ENCODE results near the gene ANO5.

The ANO5 gene

DNA sequence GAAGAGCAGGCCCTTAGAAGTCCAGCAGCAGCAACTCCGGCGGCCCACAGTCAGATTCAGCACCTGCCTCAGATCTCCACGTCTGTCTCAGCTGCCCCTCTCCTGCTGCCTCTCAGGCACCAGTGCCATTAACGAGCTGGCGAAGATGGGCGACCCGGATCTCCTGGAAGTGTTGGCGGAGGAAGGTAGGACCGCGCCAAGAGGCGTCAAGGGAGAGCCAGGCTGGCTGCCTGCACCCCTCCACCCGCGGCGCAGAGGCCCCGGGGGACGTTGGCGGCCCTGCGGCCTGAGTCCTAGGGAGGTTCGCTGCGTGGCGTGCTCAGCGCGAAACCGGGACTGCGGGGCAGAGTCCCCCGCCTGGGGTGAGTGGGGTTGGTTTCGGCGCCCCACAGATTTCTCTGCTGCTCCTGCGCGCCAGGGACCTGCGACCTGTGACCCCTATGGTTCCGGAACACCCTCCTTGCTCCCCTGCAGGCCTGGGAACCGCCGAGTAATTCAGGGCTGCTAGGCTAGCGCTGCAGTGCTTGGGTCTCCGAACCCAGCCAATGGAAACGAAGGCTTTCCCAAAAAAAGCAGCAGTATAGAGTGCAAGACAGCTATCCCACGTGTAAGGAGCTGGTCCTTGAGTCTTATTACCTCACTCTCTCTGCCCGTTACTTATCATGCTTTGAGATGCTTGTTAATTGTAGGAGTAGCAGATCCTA lies 615 bp downstream of the ANO5 start:
- Histone ChIP-seq H2BK120ac (ENCODE audit: low read depth, low read length) (no peak overlapping the region), H3K27me3 (ENCODE audit: control insufficient read depth in 1 of 2, insufficient read depth in 1 of 2, low read length in 2 of 2) (peaks cover 24 to 35% of the 10 kb centered on the region in 2 experiments), H3K9ac (ENCODE audit: low read length) (no peak overlapping the region), H3K23ac (ENCODE audit: low read length in 2 of 2) (peak overlapping the region in 1 of 2 experiments; percentile 46), H2BK5ac (ENCODE audit: low read depth, low read length, poor library complexity, severe bottlenecking) (no peak overlapping the region), H3K18ac (ENCODE audit: low read depth in 1 of 2, low read length in 2 of 2) (no peak overlapping the region), H3K4me1 (ENCODE audit: control insufficient read depth, insufficient read depth, low read depth, low read length) (peaks cover 15% of the 10 kb centered on the region), H2AFZ (ENCODE audit: low read depth, low read length) (peak overlapping the region; percentile 75), H3K4me2 (ENCODE audit: low read length, poor library complexity, severe bottlenecking) (peak overlapping the region; percentile 64), H3K36me3 (ENCODE audit: control insufficient read depth in 1 of 2, insufficient read depth in 2 of 2, low read depth in 1 of 2, low read length in 2 of 2) (no peaks in the 10 kb centered on the region), H4K91ac (ENCODE audit: low read length) (no peak overlapping the region), H3K27ac (ENCODE audit: low read length, poor library complexity, severe bottlenecking) (no peak overlapping the region), H2BK15ac (ENCODE audit: low read depth, poor library complexity, severe bottlenecking) (no peak overlapping the region), H2AK5ac (ENCODE audit: low read length, severe bottlenecking) (no peak overlapping the region), H3K79me1 (replicated peaks; ENCODE audit: low read length, poor library complexity, severe bottlenecking) (no peaks in the 10 kb centered on the region), H3K14ac (ENCODE audit: low read length in 2 of 2) (peak overlapping the region in 1 of 2 experiments; percentile 62), H3K4me3 (ENCODE audit: insufficient read depth in 1 of 2, low read depth in 1 of 2, low read length in 2 of 2) (peak overlapping the region; percentile 50 to 71), H3K9me3 (ENCODE audit: control insufficient read depth, low read length) (no peaks in the 10 kb centered on the region), H2BK12ac (ENCODE audit: low read length in 2 of 2) (no peak overlapping the region), H3K4ac (ENCODE audit: low read depth in 1 of 2, low read length in 2 of 2) (no peak overlapping the region), H4K8ac (ENCODE audit: low read length) (no peak overlapping the region)
- no peak for DNase-seq
- WGBS, result 1% methylated on average over 38 of the region's 39 CpGs

DNA sequence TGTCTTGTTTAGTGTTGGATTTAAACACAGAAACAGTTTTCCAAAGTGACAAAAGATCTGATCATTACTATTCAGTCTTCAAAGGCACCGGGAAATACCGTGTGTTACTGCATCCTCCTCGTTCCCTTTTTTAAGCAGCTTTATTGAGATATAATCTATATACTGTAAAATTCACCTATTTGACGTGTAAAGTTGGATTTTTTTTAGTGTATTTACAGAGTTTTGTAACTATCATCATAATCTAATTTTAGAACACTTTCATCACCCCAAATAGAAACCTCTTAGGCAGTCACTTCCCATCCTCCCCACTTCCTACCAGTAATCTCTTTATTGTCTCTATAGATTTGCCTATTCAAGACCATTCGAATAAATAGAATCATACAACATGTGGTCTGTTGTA lies 1.4 kb downstream of the ANO5 start:
- no peak overlapping the region for H2BK120ac ChIP-seq (ENCODE audit: low read depth, low read length)
- no peak overlapping the region for H3K4me2 ChIP-seq (ENCODE audit: low read length, poor library complexity, severe bottlenecking)
- no peak overlapping the region for H3K9ac ChIP-seq (ENCODE audit: low read length)
- H3K9me3 ChIP-seq (ENCODE audit: control insufficient read depth, low read length), result no peaks in the 10 kb centered on the region
- H3K14ac ChIP-seq (ENCODE audit: low read length in 2 of 2), result no peak overlapping the region
- no peak for DNase-seq
- H4K91ac ChIP-seq (ENCODE audit: low read length), result no peak overlapping the region
- H3K18ac ChIP-seq (ENCODE audit: low read depth in 1 of 2, low read length in 2 of 2), result no peak overlapping the region
- H3K23ac ChIP-seq (ENCODE audit: low read length in 2 of 2), result no peak overlapping the region
- H3K4ac ChIP-seq (ENCODE audit: low read depth in 1 of 2, low read length in 2 of 2), result no peak overlapping the region
- WGBS, result no CpG with 5 or more reads among the region's 5 CpGs
- no peaks in the 10 kb centered on the region for H3K36me3 ChIP-seq (ENCODE audit: control insufficient read depth in 1 of 2, insufficient read depth in 2 of 2, low read depth in 1 of 2, low read length in 2 of 2)
- H3K4me3 ChIP-seq (ENCODE audit: insufficient read depth in 1 of 2, low read depth in 1 of 2, low read length in 2 of 2), result no peak overlapping the region
- H3K4me1 ChIP-seq (ENCODE audit: control insufficient read depth, insufficient read depth, low read depth, low read length), result peaks cover 15% of the 10 kb centered on the region
- no peak overlapping the region for H2BK15ac ChIP-seq (ENCODE audit: low read depth, poor library complexity, severe bottlenecking)
- H2AK5ac ChIP-seq (ENCODE audit: low read length, severe bottlenecking), result no peak overlapping the region
- H2BK12ac ChIP-seq (ENCODE audit: low read length in 2 of 2), result no peak overlapping the region
- no peak overlapping the region for H2BK5ac ChIP-seq (ENCODE audit: low read depth, low read length, poor library complexity, severe bottlenecking)
- no peaks in the 10 kb centered on the region for H3K79me1 ChIP-seq (replicated peaks; ENCODE audit: low read length, poor library complexity, severe bottlenecking)
- H4K8ac ChIP-seq (ENCODE audit: low read length), result no peak overlapping the region
- no peak overlapping the region for H2AFZ ChIP-seq (ENCODE audit: low read depth, low read length)
- no peak overlapping the region for H3K27ac ChIP-seq (ENCODE audit: low read length, poor library complexity, severe bottlenecking)
- H3K27me3 ChIP-seq (ENCODE audit: control insufficient read depth in 1 of 2, insufficient read depth in 1 of 2, low read length in 2 of 2), result peaks cover 24 to 35% of the 10 kb centered on the region in 2 experiments

DNA sequence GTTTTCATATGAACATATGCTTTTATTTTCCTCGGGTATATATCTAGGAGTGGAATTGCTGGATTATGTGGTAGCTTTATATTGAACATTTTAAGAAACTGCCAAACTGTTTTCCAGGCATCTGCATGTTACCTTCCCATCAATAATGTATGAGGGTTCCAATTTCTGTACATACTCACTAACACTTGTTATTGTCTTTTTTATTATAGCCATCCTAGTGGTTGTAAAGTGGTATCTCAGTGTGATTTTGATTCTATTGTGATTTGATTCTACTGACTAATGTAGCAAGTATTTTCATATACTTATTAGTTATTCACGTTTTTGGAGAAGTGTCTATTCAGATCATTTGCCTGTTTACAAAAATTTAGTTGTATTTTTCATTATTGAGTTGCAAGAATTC lies 2.0 kb downstream of the ANO5 start:
- Histone ChIP-seq H3K79me1 (replicated peaks; ENCODE audit: low read length, poor library complexity, severe bottlenecking) (no peaks in the 10 kb centered on the region), H3K36me3 (ENCODE audit: control insufficient read depth in 1 of 2, insufficient read depth in 2 of 2, low read depth in 1 of 2, low read length in 2 of 2) (no peaks in the 10 kb centered on the region), H3K18ac (ENCODE audit: low read depth in 1 of 2, low read length in 2 of 2) (no peak overlapping the region), H2BK15ac (ENCODE audit: low read depth, poor library complexity, severe bottlenecking) (no peak overlapping the region), H4K8ac (ENCODE audit: low read length) (no peak overlapping the region), H3K27ac (ENCODE audit: low read length, poor library complexity, severe bottlenecking) (no peak overlapping the region), H3K4me2 (ENCODE audit: low read length, poor library complexity, severe bottlenecking) (no peak overlapping the region), H2AFZ (ENCODE audit: low read depth, low read length) (no peak overlapping the region), H3K4ac (ENCODE audit: low read depth in 1 of 2, low read length in 2 of 2) (no peak overlapping the region), H3K27me3 (ENCODE audit: control insufficient read depth in 1 of 2, insufficient read depth in 1 of 2, low read length in 2 of 2) (peaks cover 24 to 35% of the 10 kb centered on the region in 2 experiments), H3K9ac (ENCODE audit: low read length) (no peak overlapping the region), H2BK12ac (ENCODE audit: low read length in 2 of 2) (no peak overlapping the region), H2BK120ac (ENCODE audit: low read depth, low read length) (no peak overlapping the region), H3K14ac (ENCODE audit: low read length in 2 of 2) (no peak overlapping the region), H4K91ac (ENCODE audit: low read length) (no peak overlapping the region), H3K4me3 (ENCODE audit: insufficient read depth in 1 of 2, low read depth in 1 of 2, low read length in 2 of 2) (no peak overlapping the region), H2AK5ac (ENCODE audit: low read length, severe bottlenecking) (no peak overlapping the region), H3K9me3 (ENCODE audit: control insufficient read depth, low read length) (no peaks in the 10 kb centered on the region), H3K23ac (ENCODE audit: low read length in 2 of 2) (no peak overlapping the region), H3K4me1 (ENCODE audit: control insufficient read depth, insufficient read depth, low read depth, low read length) (peaks cover 15% of the 10 kb centered on the region), H2BK5ac (ENCODE audit: low read depth, low read length, poor library complexity, severe bottlenecking) (no peak overlapping the region)
- no peak for DNase-seq
- no CpG with 5 or more reads among the region's 2 CpGs for WGBS

DNA sequence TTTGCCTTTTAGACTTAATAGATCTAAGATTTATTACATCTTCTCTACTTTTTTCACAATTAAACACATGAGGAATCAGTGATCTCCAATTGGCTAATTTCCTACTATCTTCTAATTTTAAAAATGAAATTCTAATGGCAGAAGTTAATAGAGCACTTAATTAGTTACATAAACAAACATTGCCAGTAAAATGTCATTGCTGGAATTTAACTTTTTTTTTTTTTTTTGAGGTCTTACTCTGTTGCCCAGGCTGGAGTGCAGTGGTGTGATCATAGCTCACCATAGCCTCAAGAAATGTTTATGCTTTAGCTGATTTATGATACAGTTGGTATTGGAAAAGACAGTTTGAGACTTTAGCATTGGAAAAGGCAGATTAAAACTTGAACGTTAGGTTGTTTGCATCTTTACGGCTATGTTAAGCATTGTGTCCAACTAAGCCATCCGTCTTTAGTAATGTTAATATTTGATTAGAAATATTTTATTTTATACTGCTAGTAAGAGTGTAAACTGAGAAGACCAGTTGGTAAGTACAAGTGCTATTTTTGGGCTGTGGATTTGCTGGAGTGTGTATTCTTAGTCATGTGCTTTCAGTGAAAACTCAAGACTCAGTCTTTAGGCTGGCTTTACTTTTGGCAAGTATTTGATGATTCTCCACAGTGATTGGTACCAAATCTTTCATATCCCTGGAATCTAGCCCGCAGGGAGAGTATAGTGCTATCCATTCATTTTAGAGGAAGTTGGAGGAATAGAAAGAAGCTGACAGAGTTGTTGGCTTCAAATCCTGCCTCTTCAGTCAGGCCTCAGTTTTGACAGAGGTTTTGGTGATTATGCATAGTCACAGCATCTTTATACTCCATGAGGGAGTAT lies 4.5 kb downstream of the ANO5 start:
- 43% methylated on average over 2 of the region's 4 CpGs for WGBS
- H3K18ac ChIP-seq (ENCODE audit: low read depth in 1 of 2, low read length in 2 of 2), result no peak overlapping the region
- no peak overlapping the region for H2BK120ac ChIP-seq (ENCODE audit: low read depth, low read length)
- peaks cover 19 to 25% of the 10 kb centered on the region in 2 experiments for H3K27me3 ChIP-seq (ENCODE audit: control insufficient read depth in 1 of 2, insufficient read depth in 1 of 2, low read length in 2 of 2)
- H2BK15ac ChIP-seq (ENCODE audit: low read depth, poor library complexity, severe bottlenecking), result no peak overlapping the region
- no peaks in the 10 kb centered on the region for H3K9me3 ChIP-seq (ENCODE audit: control insufficient read depth, low read length)
- peaks cover 13% of the 10 kb centered on the region for H3K4me1 ChIP-seq (ENCODE audit: control insufficient read depth, insufficient read depth, low read depth, low read length)
- no peak overlapping the region for H3K4ac ChIP-seq (ENCODE audit: low read depth in 1 of 2, low read length in 2 of 2)
- no peak overlapping the region for H3K4me3 ChIP-seq (ENCODE audit: insufficient read depth in 1 of 2, low read depth in 1 of 2, low read length in 2 of 2)
- no peaks in the 10 kb centered on the region for H3K36me3 ChIP-seq (ENCODE audit: control insufficient read depth in 1 of 2, insufficient read depth in 2 of 2, low read depth in 1 of 2, low read length in 2 of 2)
- no peak overlapping the region for H3K9ac ChIP-seq (ENCODE audit: low read length)
- no peaks in the 10 kb centered on the region for H3K79me1 ChIP-seq (replicated peaks; ENCODE audit: low read length, poor library complexity, severe bottlenecking)
- H2AFZ ChIP-seq (ENCODE audit: low read depth, low read length), result no peak overlapping the region
- H4K91ac ChIP-seq (ENCODE audit: low read length), result no peak overlapping the region
- H2BK12ac ChIP-seq (ENCODE audit: low read length in 2 of 2), result no peak overlapping the region
- no peak overlapping the region for H3K14ac ChIP-seq (ENCODE audit: low read length in 2 of 2)
- no peak overlapping the region for H2BK5ac ChIP-seq (ENCODE audit: low read depth, low read length, poor library complexity, severe bottlenecking)
- no peak overlapping the region for H3K4me2 ChIP-seq (ENCODE audit: low read length, poor library complexity, severe bottlenecking)
- H3K23ac ChIP-seq (ENCODE audit: low read length in 2 of 2), result no peak overlapping the region
- no peak overlapping the region for H4K8ac ChIP-seq (ENCODE audit: low read length)
- DNase-seq, result no peak
- no peak overlapping the region for H3K27ac ChIP-seq (ENCODE audit: low read length, poor library complexity, severe bottlenecking)
- no peak overlapping the region for H2AK5ac ChIP-seq (ENCODE audit: low read length, severe bottlenecking)
